ENCODE data around the gene VASP.

VASP gene

GRCh38 chr19:45515081-45515624 is 7.9 kb downstream of the VASP start:
- no peak for DNase-seq (ENCODE audit: low spot score)

- no peak for DNase-seq (ENCODE audit: low spot score)
These were observed 8.6 kb downstream of the VASP start for GRCh38 chr19:45515807-45516401.

GRCh38 chr19:45517238-45517637 is 10.0 kb downstream of the VASP start:
- no peak for DNase-seq (ENCODE audit: low spot score)

- no peak for DNase-seq (ENCODE audit: low spot score)
These were observed 10.6 kb downstream of the VASP start for GRCh38 chr19:45517641-45518468.

GRCh38 chr19:45518469-45518826 is 11.2 kb downstream of the VASP start:
- DNase-seq (ENCODE audit: low spot score) = no peak

GRCh38 chr19:45522010-45522941 is 15.0 kb downstream of the VASP start:
- no peak for DNase-seq (ENCODE audit: low spot score)

- DNase-seq (ENCODE audit: low spot score) = peak; percentile 88
These were observed 16.5 kb downstream of the VASP start for GRCh38 chr19:45523642-45524256.

- DNase-seq (ENCODE audit: low spot score) = no peak
These were observed 17.4 kb downstream of the VASP start for GRCh38 chr19:45524575-45525129.

- DNase-seq (ENCODE audit: low spot score) = peak; percentile 81
These were observed 18.9 kb downstream of the VASP start for GRCh38 chr19:45526143-45526542.

GRCh38 chr19:45526971-45527370 is 19.7 kb downstream of the VASP start:
- no peak for DNase-seq (ENCODE audit: low spot score)

GRCh38 chr19:45527731-45528130 is 20.5 kb downstream of the VASP start:
- DNase-seq (ENCODE audit: low spot score) = peak; percentile 58

GRCh38 chr19:45528149-45528743 is 21.0 kb downstream of the VASP start:
- peak; percentile 65 for DNase-seq (ENCODE audit: low spot score)

GRCh38 chr19:45528744-45529419 is 21.6 kb downstream of the VASP start:
- DNase-seq (ENCODE audit: low spot score) = peak; percentile 80

- no peak for DNase-seq (ENCODE audit: low spot score)
These were observed 22.1 kb downstream of the VASP start for GRCh38 chr19:45529420-45529785.

- no peak for DNase-seq (ENCODE audit: low spot score)
These were observed 24.1 kb downstream of the VASP start for GRCh38 chr19:45531349-45531748.

GRCh38 chr19:45539459-45539858 is 32.2 kb downstream of the VASP start:
- no peak for DNase-seq (ENCODE audit: low spot score)

- DNase-seq (ENCODE audit: low spot score) = no peak
These were observed 35.0 kb downstream of the VASP start for GRCh38 chr19:45542234-45542668.

GRCh38 chr19:45547211-45547770 is 40.0 kb downstream of the VASP start:
- no peak for DNase-seq (ENCODE audit: low spot score)

- DNase-seq (ENCODE audit: low spot score) = no peak
These were observed 40.8 kb downstream of the VASP start for GRCh38 chr19:45547965-45548609.

- DNase-seq (ENCODE audit: low spot score) = peak; percentile 71
These were observed 46.2 kb downstream of the VASP start for GRCh38 chr19:45553464-45553863.

Measured in ecto neural progenitor cell (in vitro differentiated cells).